Stimulated activated CD8-positive, alpha-beta memory T cell treated with anti-CD3 and anti-CD28 coated beads, Interleukin-12 subunit alpha, Interleukin-12 subunit beta, amount 100 ng/mL, for 4 hours (primary cell): ENCODE data around the gene UPB1.
A peak's percentile ranks its signal among the peaks of the same experiment; 100 is the strongest.
"Not testable (repeated sequence)": the region's sequence is repeated elsewhere in the genome, so short reads cannot be mapped to it uniquely, and the experiment has no call there.

Experiments
- DNase-seq: peaks from one replicate; pipeline ENCODE4 v3.0.0-alpha.2; 2020; ENCODE audit warnings: low read depth

UPB1 gene

DNA sequence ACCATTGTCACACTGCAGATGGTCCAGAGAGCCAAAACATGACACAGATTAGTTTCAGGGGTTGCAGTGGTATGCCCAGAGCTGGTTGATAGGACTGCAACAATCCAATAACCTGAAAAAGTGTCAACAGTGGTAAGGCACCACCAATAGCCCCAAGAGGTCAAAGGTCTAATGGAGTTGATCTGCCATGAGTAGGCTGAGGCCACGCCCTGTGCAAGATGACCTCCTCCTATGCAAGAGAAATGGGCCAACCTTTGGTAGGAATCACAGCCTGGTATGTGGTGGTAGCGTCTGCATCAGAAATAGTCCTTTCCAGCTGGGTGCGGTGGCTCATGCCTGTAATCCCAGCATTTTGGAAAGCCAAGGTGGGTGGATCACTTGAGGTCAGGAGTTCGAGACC lies 40.2 kb downstream of the UPB1 start:
- no peak for DNase-seq

DNA sequence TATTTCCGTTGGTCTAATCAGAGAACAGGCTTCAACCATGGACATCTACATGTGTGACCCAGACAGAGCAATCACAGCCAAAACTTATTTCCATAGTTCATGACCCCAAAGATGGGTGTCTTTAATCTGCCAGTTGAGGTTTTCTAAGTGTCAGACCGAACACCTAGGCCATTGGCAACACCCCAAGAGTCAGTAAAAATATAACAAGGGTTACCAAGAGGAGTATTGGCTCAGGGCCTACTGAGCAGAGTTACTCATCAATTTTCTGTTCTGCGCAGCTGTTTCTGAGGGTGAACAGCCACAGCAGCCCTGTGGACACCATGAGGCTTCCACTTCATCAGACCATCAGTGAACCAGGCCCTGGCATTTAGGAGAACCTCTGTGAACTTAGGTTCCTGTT lies 41.0 kb downstream of the UPB1 start:
- no peak for DNase-seq

DNA sequence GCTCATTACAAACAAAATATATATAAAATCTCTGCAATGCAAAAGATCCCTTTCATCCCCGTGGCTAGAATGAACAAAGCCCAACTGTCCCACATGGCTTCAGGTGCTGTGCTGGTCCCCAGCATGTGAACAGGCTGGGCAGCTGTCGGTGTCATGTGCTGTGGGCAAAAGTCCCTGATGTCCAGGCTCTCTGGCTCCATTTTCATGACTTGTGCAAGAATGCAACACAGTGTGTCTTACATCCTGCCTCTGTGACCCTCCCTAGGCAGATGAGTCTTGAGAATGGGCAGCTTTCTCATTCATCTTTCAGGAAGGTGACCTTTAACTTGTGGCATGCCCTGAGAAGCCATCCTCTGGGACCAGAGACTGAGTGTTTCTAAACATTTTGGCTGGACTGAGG lies 45.3 kb downstream of the UPB1 start:
- no peak for DNase-seq

DNA sequence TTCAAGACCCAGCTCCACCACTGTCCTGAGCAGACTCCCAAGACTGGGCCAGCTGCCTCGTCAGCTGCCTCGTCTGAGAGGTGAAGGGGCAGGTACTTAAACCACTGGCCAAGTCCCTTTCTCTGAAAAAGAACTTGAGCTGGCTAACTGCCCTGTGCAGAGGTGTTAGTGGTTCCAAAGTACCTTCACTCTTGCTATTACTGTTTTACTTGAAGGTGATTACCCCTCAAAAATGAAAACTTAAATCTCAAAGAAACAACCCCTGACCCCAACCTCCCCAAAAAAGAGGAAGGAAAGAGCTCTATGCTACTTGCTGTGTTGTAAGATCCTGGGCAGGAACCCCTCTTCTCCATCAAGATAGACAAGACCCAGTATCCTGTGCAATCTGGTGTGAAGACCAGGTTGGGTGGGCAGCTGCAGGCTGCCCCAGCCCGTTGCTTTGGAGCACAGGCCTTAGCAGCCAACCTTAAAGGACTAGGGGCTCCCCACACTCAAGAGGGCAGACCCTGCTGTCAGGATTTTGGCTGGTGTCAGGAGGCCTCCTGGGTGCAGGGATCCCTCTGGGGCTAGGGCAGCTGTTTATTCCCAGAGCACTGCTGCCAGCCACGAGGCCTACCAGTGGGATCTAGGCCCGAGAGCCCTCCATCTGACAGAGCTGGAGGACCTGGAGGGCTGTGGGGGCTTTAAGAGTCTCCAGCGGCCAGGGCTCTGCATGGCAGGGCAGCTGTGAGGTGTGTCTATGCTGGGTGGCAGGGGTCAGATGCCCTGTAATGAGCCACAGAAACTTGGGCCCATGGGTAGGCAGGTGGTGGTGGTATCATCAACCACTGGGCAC lies 46.8 kb downstream of the UPB1 start:
- DNase-seq = no peak

DNA sequence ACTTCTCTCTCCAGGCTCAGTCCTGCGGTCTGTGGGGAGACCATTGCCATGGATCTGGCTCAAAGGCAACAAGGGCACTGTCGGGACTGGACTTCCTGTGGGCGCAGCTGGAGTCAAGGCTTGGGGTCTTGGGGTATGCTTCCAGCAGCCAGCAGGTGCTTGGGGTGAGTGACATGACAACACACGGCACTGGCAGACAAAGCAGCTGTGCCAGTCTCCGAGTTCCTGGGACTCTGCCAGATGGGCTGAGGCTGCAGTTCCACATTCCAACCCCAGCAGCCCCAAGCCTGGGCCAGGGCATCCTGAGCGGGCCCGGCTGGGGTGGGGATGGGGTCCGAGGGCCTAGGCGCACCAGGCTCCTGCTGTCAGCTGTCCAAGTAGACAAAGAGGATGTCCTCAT lies 47.5 kb downstream of the UPB1 start:
- no peak for DNase-seq

DNA sequence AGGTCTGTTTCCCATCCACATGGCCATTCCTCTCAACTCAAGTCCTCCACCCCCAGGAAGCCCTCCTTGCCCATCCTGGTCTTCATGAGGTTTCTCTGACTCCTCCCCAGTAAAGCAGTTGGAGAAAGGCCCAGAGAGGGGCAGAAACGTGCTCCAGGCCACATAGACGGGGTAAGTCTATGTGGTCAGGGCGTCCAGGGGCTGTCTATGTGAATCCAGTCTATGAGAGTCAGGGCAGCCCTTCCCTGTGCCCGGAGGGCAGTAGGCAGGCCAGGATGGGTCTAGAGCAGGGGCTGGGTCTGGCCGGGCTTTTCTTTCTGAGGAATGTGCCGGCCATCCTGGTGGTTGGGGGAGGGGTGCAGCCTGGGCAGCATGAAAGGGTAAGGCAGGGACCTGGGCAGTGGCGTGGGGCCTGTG lies 48.1 kb downstream of the UPB1 start:
- DNase-seq = no peak

DNA sequence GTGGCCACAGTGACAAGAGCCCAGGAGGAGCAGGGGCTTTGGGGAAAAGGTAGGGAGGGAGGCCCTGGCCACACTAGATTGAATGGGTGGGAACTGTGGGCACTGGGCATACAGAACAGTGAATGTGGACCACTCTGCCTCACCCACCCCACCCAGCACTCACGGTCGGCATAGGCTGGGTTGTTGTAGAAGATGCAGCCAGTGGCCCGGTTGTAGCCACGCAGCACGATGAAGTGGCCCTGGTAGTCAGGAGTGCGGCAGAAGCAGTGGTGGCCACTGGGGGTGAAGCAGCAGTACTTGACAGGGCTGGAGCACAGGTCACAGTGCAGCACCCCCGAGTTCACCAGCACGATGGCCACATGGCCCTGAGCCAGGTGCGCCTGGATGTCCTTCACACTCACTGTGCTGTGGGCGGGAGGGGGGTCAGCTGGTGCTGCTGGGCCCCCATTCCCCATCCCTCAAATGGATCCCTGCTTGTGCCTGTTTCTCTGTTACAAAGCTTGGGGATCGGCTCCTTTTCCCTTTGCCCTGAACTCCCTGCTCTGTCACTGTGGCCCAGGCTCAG lies 48.6 kb downstream of the UPB1 start:
- no peak for DNase-seq

DNA sequence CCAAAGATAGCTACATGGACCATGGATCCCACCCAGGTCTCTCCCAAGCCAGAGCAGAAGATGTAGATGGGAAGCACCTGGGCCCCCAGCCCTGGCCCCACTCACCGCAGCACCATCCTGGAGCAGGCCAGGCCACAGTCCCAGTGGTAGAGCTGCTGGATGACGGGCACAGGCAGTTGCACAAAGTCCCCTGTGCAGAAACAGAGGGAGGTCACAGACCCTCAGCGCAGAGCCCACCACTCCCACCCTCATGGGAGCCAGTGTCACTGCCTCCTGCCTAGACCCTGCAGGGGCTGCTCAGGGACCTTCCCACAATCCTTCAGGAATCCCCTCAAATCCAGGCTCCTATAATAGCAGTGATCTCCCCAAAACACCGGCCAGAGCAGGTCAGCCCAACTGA lies 53.7 kb downstream of the UPB1 start:
- DNase-seq = no peak

DNA sequence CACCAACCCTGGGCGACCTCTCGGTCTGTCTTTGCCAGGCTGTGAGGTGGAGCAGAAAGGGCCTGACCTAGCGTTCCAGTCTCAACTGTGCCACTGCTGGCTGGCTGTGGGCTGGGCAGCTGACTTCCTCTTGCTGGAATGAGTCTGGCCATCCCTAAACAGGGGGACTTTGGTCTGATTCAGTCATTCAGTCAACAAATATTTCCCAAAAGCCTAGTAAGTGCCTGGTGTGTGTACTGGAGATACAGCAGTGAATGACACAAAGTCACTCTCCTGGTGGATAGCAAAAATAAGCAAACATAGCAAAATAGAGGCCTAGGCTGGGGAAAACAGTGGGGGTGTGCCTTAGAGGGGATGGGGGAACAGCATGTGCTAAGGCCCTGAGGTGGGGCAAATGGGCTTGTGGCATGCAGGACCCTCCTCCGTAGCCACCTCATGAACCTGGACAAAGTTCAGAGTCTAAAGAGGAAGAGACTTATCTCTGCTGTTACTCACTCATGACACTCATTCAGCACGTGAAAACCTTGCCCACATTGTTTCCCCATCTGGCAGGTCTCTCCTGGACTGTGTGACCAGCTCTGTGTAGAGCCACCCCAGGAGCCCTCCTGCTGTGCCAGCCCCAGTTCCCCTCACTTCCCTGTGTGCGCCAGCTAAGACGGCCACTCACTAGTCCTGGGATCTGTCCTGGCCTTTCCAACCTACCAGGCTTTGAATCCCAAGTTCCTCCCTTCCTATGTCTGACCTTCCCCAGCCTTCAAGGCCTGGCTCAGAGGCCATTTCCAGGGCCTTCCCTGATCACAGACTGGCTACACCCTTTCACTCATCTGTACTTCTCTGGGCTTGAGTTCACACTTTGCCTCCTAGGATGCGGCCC lies 55.1 kb downstream of the UPB1 start:
- DNase-seq = no peak

DNA sequence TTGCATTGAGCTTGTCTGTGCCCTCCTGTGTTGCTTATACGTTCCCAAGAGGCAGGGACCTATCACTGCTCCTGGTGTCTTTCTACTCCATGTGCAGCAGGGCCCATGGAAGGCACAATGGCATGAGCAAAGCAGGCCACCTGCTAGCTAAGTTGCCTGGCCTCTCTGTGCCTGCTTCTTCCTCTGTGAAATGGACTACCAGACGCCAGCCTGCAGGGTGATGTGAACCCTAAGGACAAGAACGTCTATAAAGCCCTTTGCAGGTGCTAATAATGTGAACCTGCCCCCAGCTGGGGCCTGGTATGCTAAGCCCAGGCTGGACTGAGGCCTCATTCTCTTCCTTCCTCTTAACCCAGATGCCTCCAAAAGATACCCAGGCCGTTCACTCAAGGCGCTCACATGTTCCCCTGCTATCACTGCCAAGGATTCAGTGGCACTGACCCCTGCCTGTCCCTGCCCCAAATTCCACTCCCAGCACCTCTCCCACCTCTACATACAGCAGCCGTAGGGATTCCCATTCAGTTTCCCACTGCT lies 55.8 kb downstream of the UPB1 start:
- DNase-seq = no peak

DNA sequence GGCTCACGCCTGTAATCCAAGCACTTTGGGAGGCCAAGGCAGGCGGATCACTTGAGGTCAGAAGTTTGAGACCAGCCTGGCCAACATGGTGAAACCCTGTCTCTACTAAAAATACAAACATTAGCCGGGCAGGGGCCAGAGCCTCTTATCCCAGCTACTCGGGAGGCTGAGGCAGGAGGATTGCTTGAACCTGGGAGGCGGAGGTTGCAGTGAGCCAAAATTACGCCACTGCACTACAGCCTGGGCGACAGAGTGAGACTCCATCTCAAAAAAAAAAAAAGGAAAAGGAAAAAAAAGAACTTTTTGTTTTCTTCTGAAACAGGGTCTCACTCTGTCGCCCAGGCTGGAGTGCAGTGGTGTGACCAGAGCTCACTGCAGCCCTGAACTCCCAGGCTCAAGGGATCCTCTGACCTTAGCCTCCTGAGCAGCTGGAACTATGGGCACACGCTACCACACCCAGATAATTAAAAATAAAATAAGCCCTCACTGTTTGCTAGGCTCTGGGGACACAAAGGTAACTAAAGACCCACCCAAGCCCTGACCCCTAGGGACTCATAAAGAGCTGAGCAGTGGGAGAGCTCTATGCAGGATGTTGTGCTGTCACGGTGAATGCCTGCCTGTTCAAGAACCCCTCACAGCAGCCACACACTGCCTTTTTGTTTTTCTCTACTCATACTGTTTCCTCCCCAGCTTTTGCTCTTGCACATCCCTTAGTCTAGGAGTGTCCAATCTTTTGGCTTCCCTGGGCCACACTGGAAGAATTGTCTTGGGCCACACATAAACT lies 57.6 kb downstream of the UPB1 start:
- not testable (repeated sequence) for DNase-seq

DNA sequence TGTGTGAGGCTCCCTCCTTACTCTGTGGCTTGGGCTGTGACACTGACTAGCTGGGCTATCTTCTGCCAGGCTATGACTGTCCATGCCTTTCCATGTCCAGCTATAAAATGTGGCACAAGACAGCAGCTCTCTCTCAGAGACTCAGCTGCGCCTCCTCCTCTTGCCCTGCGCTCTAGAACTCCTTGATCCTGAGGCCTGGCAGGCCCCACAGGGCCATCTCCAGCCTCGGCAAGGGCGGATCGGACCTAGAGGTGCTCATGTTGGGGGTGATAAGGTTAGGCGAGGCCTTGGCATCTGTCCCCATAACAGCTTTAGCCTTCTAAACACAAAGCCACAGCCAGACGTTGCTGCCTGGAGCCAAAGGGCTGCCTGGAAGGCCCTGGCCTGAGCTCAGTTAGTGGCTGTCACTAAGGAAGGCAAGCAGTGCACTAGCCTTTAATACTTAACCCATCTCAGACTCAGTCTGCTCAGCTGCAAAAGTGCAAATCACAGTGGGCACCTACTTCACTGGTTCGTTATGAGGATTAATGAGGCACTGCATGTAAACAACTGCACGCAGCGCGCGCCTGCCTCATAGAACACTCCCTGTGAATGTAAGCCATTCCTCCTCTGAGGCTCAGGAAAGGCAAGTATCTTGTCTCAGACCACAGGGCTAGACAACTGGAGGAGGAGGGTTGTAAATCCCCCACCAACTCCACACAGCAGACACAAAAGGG lies 58.6 kb downstream of the UPB1 start:
- DNase-seq = no peak

DNA sequence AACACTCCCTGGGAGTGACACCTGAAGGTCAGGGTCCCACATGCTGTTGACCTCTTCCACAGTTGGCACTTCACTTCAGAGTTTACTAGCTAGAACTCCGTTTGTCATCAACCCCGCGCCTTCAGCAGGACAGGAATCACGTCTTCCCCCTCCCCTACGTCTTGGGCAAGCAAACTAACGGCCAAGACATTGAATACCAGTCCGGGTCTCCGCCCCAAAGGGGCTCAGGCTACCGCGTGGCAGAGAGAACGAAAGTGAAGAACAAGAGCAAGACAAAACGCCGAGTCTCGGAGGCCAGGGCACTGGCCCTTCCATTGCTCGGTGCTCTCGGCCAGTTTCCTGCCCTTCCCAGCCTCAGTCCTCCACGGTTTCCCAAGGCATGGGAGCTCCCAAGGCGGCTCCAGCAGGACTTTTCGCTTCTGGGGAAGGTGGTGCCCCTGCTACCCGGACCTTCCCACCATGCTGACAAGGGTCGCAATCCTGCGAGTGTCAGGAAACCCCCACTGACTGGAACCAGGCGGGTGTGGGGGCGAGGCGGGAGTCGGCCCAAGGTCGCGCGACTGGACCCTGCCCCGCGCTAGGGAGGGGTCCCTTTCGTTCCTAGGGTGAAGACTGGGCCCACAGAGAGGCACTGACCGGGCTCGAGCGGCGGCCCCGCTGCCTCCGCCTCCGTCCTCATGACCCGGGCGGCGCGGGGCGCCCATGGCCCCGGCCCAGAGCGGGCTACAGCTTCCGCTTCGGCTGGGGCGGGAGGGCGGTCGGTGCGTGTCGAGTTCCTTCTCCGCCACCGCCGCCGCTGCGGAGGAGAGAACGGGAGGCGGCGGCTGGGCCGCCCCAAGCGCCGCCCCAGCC lies 59.4 kb downstream of the UPB1 start, which contains the start of gene GUCD1:
Gene GUCD1, minus strand, starts transcription at position 826 of the 852 bp plus-strand sequence. Its CDS starts 147 bp downstream, at position 679.
- DNase-seq = peak; percentile 20

DNA sequence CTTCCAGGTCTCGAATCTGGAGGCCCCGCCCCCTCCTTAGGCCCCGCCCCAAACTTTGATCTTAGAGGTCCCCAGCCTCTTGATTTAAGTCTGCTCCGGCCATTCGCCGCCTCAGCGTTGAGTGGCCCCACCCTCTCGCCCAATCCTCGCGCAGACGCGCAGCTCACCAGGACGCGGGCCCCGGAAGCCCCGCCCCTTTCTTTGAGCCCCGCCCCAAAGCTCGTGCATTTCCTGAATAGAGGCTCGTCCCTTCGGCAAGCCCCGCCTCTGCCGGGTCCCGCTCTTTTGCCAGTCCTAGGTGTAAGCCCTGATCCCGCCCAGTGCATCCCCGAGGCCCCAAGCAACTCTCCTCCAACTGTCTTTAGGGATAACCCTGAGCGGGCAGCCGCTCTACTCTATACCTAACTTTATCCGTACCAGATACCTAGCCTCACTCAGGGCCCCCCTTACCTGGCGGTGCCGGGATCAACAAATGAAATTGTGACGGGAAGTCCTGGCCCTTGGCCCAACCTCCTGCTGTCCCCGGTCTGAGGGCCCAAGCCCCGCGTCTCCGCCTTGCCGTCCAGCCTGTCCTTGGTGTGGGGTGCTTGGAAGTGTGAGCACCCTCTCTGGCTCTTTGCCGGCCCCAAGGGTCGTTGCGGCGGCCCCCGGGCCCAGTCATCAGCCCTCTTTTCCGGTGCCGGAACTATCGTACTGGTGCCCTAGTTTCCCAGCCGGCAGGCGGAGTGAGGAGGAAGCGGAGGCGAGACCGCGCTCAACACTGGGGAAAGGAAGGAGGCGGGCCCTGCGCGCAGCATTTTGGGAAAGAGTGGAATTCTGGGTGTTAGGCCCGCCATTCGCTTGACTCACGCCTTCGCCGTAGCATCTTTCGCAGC lies 60.3 kb downstream of the UPB1 start, which contains the start of gene SNRPD3:
Gene SNRPD3, plus strand, starts transcription at position 835 of the 875 bp plus-strand sequence. CDS start 1,676 bp downstream, outside the sequence.
- peak; percentile 99 for DNase-seq

DNA sequence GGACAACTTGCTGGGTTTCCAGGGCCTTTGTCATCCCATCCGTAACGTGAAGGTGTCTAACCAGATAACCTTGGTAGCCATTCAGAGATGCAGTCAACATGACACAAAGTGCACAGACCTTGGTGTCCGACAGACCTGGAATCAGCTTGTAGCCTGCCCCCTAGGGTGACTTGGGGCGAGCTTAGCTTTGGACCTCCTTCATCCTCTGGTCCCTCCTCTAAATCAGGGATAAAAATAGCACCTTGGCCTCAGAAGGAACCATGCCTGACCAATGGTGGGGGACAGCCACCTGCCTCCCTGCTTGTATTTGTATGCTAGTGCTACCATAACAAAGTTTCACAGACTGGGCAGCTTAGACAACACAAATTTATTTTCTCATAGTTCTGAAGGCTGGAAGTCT lies 64.3 kb downstream of the UPB1 start:
- DNase-seq = no peak

DNA sequence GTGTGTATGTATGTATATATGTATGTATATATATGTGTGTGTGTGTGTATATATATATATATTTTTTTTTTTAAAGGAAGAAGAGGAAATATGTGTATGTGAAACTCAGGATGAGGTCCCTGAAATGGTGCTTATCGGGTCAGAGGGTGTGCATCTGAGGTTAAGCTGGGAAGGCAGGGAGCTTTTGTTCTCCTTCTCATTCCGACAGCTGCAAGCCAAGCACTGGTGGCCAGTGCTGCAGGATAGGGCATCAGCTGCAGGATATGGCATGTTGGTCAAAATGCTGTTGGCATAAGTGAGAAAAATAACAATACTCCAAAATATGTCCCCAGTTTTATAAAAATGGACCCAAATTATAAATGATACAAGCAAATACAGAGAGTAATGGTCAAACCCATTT lies 68.1 kb downstream of the UPB1 start:
- DNase-seq = no peak

DNA sequence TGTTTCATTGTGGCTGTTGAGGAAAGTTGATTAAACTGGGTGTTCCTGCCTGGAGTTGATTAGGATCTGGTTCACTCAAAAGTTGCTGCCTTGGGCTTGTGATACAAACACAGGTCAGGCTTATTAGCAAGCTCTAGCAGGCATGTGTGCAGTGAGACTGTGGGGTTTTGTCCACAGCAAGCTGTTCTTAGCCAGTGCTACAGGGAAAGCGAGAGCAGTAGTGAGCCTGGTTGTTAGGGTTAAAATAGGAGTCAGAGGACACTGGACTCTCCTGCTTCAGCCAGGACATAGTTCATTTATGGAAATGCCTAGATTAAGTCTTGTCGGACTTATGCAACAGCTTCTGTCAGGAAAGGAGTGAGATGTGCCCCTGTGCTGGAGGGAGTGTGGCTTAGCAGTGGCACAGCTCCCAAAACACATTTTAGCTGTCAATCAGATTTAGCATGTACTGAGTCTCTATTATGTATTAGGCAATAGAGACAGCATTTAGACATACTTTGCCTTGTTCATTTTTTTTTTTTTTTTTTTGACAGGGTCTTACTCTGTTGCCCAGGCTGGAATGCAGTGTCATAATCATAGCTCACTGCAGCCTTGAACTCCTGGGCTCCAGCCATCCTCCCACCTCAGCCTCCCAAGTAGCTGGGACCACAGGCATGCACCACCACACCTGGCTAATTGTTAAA lies 69.4 kb downstream of the UPB1 start:
- no peak for DNase-seq

DNA sequence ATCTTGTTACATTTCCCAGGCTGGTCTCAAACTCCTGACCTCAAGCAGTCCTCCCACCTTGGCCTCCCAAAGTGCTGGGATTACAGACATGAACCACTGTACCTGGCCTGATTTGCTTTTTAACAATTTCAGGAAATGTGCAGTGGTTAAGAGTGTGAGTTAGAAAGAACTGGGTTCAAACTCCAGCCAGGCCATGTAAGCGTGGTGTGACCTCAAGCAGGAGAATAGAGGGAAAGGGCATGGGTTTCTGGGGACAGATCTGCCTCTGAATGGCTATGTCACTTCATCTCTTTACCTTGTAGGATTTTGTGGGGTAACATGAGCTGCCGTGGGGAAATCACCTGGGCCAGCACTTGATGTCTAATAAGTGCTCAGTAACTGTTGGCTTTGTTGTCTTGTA lies 69.9 kb downstream of the UPB1 start:
- DNase-seq = no peak
